IPS-NIHi7 (cell line): ENCODE data around the gene BCAS3.
"Not testable (repeated sequence)": the region's sequence is repeated elsewhere in the genome, so short reads cannot be mapped to it uniquely, and the experiment has no call there.

Experiments
- DNase-seq: peaks from one replicate; pipeline ENCODE4 v3.0.0; 2012; ENCODE audit warnings: mixed read lengths; ENCODE audit errors: extremely low spot score

Gene BCAS3

GRCh38 chr17:61127960-61128359, 450.3 kb downstream of the BCAS3 start:
- DNase-seq: no peak

DNA sequence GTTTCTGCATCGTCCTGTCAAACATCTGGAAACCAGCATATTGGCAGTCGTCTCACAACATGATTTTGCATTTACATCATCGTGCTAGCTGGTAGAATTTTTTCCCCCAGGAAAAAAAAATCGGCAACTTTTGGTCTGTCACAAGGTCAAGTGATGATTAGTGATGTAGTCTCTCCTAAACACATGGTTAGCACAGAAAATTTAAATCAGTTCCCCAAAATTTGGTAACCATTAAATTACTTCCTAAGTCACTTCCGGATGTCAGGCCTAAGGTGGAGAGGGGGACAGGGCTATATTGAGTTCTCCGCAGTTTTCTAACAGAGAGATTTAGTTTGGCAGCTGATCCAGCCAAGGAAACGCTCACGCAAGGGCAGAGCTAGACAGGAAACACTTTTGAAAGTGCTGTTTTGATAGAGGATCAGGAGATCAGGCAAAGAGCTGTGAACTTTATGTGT, 451.0 kb downstream of the BCAS3 start:
- DNase-seq: no peak

- DNase-seq: no peak
Observed at GRCh38 chr17:61129267-61130254, 451.9 kb downstream of the BCAS3 start.

DNA sequence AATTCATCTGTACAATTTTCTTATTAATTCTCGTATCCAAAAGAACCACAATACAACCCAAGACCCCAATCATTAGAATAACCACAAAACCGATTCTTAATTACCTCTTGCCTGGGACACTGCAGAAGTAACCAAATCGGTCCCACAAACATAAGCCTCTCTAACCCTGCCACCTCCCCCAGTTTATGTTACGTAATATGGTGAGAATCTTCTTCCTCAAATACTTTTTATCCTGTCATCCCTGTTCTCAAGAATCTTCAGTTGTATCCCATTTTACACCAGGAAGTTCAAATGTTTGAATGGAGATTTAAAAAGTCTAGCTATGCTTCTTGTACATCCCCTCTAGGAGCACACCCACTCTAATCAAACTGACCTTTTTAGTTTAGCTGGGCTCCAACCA, 452.7 kb downstream of the BCAS3 start:
- DNase-seq: no peak

DNA sequence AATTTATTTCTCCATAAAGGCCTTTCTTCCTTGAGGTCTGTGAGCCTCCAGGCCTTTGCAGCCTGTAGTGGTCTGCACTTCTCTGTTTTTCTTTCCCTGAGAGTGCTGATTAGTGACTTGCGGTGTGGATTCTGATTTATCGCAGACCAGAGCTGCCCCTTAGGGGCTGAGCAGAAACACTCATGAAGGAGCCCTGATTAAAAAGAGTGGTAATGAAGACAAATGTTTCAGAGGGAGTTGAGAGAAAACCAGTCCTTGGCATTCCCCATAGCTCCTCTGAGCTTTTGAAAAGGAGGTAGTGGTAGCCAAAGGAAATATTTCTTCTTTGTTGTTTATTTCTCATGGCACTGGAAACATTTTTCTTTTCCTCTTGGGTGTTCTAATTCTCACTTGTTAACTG, 453.9 kb downstream of the BCAS3 start:
- DNase-seq: peak; percentile 18

GRCh38 chr17:61132524-61132923, 454.9 kb downstream of the BCAS3 start:
- no peak for DNase-seq

GRCh38 chr17:61133853-61134252, 456.2 kb downstream of the BCAS3 start:
- DNase-seq: no peak

- no peak for DNase-seq
Observed at GRCh38 chr17:61134551-61135235, 457.0 kb downstream of the BCAS3 start.

- DNase-seq: no peak
Observed at GRCh38 chr17:61135782-61136181, 458.1 kb downstream of the BCAS3 start.

GRCh38 chr17:61136296-61136695, 458.6 kb downstream of the BCAS3 start:
- no peak for DNase-seq

DNA sequence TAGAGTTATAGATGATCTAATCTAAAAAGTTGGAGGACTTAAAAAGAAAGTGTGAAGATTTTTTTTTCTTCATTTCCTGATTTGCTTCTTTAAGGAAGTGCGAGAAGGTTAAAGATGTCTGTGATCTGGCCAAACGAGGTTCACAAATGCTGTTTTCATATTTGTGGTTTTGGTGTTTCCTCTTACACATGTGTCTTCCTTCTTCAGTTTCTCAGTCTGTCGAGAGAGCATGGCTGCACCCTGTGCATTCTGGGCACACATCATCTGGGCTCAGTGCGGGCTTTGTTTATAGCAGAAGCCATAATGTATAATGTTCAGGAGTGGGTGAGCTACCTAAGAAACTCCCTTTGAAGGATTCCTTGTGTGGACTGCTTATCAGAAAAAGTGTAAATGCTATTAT, 461.6 kb downstream of the BCAS3 start:
- DNase-seq: no peak

DNA sequence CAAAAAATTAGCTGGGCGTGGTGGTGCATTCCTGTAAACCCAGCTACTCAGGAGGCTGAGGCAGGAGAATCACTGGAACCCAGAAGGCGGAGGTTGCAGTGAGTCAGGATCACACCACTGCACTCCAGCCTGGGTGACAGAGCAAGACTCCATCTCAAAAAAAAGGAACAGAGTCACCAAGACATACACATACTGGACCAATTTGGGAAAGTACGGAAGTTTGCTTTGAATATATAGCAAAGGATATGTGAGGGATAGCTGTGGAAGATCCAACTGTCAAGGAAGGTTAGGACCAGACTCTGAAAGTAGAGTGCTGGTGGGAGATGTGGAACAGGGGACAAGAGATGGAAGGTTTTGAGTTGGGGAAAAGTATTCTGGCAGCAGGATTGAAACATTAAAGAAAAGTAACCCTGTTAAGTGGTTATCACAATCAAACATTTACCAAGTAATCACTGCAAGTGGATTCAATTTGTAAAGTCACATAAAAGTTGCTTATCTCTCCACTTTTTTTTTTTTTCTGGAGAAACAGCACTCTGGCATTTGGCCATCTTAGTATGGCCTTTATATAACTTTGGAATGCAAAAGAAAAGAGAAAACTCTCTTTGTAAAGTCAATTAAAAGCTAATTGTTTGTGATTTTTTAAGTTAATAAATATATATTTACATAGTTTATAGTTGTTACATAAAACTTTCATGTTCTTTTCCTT, 462.6 kb downstream of the BCAS3 start:
- no peak for DNase-seq

- DNase-seq: no peak
Observed at GRCh38 chr17:61143026-61143425, 465.4 kb downstream of the BCAS3 start.

DNA sequence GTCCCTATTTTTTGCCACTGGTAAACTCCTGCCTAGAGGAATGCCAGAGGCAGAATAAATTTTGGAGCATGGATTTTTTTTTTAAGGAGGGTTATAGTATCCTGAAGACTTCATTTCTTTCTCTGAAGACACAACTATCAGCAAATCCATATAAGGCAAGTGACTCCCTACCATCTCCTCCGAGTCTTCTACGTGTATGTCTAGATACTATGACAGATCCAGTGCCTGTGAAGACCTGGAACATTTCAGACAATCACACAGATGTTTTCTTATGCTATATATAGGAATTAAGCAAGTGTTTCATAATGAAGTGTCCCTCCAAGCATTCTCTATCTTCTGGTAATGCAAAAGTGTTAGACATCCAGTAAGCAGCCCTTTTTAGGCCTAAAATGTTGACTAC, 466.5 kb downstream of the BCAS3 start:
- DNase-seq: no peak

- no peak for DNase-seq
Observed at GRCh38 chr17:61144617-61145564, 467.2 kb downstream of the BCAS3 start.

DNA sequence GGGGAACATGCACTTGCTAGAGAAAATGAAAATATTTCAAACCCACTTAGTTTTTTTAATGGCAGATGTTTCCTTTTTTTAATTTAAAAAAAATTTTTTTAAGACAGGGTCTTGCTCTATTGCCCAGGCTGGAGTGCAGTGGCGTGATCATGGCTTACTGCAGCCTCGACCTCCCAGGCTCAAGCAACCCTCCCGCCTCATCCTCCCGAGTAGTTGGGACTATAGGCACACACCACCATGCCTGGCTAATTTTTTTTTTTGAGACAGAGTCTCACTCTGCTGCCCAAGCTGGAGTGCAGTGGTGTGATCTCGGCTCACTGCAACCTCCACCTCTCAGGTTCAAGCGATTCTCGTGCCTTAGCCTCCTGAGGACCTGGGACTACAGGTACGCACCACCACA, 469.2 kb downstream of the BCAS3 start:
- DNase-seq: not testable (repeated sequence)

DNA sequence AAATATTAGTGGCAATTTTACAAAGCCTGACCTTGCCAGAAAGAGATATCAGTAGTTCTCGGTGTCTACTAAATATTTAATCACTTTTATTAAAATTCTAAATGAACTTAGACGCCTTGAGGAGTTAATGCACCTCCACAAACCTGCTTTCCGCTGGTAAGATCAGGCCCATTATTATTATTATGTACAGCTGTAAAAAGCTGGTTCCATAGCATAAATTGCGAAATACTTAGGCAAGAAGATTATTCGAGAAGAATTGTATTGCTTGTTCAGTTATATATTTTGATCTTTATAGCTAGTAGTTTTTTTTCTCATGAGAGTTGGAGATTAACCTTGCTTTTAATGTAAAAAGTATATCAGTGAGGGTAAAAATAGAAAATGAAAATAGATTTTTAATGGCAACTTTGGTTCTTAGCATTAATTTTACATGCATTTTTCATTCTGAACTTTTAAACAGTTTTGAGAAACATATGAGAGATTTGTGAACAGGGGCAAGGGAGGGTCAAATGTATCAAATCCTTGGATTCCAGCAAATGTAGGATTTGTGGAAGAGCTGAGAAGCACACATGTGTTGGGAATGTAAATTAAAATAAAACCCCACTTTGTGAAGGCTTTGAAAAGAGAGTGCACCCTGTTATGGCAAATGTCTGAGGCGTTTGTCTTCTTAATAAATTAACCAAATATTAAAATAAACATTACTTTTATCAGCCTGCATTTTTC, 471.6 kb downstream of the BCAS3 start:
- DNase-seq: no peak

DNA sequence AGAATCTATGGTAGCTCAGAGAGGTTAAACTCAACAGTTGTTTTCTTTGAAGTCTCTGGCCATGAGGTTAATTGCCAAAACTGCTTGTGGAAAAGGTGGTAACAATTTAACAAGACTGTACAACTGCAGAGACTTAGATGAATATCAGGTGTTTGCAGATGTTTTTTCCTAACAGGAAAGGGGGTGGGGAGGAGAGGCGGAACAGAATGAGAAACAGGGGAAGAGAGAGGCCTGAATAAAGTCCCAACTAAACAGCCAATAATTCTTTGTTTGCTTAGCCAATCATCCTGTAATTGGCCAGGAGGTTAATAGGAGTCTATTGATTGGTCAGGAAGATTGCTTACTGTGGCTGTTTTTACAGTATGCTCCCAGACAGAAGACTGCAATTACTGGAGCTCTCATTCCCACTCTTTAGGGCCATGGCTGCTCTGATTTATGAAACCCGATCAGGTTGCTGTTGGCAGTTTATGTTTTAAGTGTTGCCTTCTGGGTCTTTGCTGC, 472.3 kb downstream of the BCAS3 start:
- DNase-seq: no peak

- DNase-seq: no peak
Observed at GRCh38 chr17:61150686-61151299, 473.1 kb downstream of the BCAS3 start.

- no peak for DNase-seq
Observed at GRCh38 chr17:61152898-61153297, 475.2 kb downstream of the BCAS3 start.
